ENCODE measurements around the gene CYP39A1.

The CYP39A1 gene, protein sequence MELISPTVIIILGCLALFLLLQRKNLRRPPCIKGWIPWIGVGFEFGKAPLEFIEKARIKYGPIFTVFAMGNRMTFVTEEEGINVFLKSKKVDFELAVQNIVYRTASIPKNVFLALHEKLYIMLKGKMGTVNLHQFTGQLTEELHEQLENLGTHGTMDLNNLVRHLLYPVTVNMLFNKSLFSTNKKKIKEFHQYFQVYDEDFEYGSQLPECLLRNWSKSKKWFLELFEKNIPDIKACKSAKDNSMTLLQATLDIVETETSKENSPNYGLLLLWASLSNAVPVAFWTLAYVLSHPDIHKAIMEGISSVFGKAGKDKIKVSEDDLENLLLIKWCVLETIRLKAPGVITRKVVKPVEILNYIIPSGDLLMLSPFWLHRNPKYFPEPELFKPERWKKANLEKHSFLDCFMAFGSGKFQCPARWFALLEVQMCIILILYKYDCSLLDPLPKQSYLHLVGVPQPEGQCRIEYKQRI

DNA sequence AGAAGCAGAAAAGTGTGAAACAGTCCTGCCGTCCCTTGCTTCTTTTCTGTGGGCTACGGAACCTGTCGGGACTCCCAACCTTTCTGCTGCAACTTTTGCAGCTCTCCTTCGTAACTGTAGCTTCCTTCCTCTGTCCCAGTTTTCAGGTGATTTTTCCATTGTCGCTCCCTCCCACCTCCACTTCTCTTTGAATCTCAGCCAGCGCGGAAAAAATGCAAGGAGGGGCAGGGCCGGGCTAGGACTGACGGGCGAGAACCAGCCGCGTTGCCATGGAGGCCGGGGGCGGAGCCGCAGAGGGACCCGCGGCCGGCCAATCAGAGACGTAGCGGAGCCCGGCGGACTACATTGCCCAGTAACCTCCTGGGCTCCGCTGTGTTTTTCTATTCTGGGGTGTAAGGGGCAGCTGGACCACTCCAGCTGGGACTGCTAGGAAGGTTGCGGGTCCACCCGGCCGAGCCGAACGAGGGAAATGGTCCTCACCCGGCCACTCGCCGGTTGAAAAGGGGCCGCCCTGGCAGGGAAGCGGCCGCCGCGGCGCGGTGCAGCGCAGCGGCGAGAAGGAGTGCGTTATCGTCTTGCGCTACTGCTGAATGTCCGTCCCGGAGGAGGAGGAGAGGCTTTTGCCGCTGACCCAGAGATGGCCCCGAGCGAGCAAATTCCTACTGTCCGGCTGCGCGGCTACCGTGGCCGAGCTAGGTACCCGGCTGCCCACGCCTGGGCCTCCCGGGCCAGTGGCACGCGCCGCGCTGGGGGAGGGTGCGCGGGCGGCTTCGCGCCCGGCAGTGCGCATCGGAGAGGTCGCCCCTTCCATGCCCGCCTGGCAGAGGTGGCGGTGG, at the start of gene CYP39A1, which contains the start of gene SLC25A27:
CYP39A1 (minus strand) TSS at position 216 of the 836 bp plus-strand sequence. CDS start 236 bp downstream, outside the sequence.
SLC25A27 (plus strand) TSS at position 373 of the 836 bp plus-strand sequence; CDS start at position 591, 218 bp downstream.
- DNase-seq: peak; percentile 84 to 89

DNA sequence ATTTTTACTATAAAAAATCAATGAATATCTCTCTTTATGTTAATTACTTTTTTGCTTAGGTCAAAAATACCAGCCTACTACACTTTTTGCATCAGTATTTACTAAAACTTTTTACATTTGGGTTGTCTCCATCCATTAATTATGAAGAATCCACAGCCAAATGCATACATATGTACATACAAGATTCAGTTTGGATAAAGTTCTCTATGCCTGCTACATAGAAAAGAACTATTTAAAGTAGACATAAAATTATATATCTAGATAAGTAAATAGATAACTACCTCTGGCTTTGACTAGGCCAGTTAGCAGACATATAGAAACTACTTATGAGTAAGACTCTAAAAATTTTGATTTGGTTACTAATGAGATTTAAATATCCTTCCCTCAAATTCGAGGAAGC, 47.4 kb upstream of the CYP39A1 start:
- no peak for DNase-seq

DNA sequence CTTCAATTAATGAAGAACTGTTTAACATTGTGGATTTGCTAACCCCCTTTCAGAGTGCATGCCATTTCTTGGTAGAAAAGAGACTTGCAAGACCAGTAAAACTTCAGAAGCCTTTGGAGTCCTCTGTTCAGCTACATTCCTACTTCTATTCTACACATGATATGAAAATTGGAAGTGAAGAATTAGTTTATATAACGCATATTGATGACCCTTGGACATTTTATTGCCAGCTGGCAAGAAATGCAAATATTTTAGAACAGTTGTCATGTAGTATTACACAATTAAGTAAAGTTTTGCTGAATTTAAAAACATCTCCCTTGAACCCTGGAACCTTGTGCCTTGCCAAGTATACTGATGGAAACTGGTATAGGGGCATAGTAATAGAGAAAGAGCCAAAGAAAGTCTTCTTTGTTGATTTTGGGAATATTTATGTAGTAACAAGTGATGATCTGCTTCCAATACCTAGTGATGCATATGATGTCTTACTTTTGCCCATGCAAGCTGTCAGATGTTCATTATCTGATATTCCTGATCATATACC, 38.4 kb upstream of the CYP39A1 start:
- DNase-seq: no peak

DNA sequence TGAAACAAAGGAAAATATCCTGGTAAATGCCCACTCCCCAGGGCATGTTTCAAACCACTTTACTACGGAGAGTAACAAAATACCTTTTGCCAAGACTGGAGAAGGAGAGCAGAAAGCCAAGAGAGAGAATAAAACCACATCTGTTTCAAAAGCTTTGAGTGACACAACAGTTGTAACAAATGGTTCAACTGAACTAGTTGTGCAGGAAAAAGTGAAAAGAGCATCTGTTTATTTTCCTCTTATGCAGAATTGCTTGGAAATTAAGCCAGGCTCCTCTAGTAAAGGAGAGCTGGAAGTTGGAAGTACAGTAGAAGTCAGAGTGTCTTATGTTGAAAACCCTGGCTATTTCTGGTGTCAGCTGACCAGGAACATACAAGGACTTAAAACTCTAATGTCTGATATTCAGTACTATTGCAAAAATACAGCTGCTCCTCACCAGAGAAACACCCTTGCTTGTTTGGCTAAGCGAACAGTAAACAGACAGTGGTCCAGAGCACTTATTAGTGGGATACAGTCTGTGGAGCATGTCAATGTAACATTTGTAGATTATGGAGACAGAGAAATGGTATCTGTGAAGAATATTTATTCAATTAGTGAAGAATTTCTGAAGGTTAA, 37.6 kb upstream of the CYP39A1 start:
- DNase-seq: no peak

DNA sequence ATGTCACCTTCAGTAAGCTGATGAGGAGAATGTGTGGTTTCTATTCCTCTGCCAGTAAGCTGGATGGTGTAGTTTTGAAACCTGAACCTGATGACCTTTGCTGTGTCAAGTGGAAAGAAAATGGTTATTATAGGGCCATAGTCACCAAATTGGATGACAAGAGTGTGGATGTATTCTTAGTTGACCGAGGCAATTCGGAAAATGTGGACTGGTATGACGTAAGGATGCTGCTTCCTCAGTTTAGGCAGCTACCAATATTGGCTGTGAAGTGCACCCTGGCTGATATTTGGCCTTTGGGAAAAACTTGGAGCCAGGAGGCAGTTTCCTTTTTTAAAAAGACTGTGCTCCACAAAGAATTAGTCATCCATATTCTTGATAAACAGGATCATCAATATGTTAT, 37.0 kb upstream of the CYP39A1 start:
- no peak for DNase-seq

DNA sequence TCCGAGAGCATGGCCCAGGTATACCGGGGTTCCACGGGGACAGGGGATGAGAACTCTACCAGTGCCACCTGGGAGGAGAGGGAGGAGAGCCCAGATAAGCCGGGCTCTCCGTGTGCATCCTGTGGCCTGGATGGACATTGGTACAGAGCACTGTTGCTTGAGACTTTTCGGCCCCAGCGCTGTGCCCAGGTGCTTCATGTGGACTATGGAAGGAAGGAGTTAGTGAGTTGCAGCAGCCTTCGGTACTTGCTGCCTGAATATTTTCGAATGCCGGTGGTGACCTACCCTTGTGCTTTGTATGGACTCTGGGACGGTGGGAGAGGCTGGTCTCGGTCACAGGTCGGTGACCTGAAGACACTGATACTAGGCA, 36.3 kb upstream of the CYP39A1 start:
- no peak for DNase-seq

DNA sequence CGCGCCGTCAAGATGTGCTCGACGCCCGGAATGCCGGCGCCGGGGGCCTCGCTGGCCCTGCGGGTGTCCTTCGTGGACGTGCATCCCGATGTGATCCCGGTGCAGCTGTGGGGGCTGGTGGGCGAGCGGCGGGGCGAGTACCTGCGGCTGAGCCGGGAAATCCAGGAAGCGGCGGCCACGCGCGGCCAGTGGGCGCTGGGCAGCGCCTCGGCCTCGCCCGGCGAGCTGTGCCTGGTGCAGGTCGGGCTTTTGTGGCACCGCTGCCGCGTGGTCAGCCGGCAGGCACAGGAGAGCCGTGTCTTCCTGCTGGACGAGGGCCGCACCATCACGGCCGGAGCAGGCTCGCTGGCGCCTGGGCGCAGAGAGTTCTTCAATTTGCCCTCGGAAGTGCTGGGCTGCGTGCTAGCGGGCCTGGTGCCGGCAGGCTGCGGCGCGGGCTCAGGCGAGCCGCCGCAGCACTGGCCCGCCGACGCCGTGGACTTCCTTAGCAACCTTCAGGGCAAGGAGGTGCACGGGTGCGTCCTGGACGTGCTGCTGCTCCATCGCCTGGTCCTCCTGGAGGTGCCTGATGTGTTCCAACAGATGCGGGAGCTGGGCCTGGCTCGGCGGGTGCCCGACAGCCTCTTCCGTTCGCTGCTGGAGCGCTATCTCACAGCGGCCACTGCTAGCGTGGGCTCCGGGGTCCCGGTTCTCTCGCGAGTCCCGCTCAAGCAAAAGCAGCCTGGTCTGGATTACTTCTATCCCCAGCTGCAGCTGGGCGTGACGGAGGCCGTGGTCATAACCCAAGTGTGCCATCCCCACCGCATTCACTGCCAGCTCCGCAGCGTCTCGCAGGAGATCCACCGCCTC, 35.7 kb upstream of the CYP39A1 start:
- DNase-seq: no peak

DNA sequence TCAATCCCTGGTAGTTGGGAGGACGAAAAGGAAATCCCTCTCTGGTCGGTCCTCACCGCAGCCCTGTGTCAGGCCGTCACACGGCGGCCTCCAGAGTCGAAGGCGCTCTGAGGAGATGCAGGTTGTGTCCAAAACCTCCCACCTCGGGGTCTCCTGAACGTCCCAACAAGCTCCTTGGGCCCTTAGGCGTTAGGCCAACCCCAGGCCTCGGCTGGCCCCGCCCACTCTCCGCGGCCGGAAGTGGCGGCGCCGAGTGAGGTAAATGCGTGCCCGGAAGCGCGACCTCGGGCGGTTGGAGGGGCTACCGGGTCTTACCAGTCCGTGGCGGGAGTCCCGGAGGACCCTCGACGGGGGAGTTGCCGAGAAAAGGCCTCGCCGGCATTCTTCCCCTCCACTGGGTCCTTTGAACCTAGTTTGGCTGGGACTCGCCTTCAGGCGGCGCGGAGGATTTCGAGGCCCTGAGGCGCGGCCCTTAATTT, 35.0 kb upstream of the CYP39A1 start, which contains the start of gene TDRD6:
TDRD6 (plus strand) TSS at position 267 of the 479 bp plus-strand sequence. CDS start 244 bp downstream, outside the sequence.
- DNase-seq: no peak

DNA sequence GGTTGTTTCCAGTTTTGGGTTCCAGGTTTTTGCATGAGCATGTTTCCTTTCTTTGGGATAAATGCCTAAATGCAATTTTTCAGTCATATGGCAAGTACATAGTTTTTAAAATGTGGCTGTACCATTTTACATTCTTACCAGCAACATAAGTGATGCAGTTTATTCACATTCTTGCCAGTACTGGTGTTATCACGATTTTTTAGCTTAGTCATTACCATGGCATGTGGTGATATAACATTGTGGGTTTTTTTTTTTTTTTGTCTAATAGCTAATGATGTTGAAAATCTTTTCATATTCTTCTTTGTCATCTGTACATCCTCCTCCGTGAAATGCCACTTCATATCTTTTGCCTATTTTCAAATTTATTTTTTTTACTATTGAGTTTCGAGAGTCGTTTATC, 32.2 kb upstream of the CYP39A1 start:
- DNase-seq: no peak

DNA sequence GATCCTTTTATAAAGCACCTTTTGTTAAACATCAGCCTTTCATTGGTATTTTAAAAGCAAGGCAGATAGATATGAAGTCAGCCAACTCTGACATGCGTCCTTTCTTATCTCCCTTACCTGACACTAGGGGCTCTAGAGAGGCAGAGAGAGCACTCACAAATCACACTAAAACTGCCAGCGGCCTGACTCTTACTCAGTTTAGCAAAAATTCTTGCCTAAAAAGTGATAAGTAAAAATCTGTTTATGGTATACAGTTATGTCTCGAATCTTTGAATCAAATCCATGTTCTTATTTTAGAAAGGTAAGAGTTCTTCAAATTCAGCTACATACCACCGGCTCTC, 24.7 kb upstream of the CYP39A1 start:
- no peak for DNase-seq

DNA sequence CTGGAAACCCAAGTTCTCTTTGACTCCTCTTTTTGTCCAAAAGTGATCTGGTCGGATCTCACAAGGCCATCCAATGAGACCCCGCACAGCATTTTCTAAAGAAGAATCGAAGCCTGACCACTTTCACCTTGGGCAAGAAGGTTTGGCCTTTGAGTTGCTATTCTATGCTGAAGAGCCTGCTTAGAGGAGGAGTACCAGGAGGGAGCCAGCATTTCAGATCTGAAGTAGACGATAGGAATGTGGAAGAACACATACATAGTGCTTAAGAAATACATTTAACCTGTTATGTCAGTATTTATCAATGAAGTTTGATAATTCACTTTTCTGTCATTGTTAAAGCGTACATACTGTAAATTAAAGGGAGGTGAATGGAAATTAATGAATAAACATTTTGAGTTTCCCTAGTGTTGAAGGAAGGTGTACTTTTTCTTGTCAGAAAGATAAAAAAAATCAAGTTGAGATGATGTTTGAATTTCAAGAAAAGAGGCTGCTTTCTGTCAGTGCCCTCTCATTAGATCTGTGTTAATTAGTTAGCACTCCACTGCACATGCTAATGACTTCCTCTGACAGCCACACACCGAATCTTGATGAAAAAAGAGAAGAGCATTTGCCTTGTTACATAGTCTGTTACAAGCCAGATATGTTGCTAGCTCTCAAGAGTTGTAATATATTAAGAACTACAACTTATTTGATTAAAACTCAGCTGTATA, 24.1 kb upstream of the CYP39A1 start:
- no peak for DNase-seq

DNA sequence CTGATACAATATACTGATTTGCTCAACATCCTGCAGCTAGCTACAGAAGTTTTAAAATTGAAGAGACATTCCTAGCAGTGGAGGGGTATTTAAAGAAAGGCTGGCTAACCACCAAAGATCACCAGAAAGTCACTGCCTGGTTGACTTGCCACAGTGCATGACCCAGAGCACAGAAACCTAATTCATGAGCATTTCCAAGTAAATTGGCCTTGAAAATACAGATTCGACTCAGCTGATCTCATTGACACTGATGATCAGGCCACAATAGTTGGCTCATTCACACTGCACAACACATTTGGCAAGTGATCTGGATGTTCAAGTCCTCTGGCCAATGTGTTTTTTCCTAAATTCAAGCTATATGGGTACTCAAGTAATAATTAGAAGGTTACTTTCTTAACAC, 21.8 kb upstream of the CYP39A1 start:
- DNase-seq: no peak

DNA sequence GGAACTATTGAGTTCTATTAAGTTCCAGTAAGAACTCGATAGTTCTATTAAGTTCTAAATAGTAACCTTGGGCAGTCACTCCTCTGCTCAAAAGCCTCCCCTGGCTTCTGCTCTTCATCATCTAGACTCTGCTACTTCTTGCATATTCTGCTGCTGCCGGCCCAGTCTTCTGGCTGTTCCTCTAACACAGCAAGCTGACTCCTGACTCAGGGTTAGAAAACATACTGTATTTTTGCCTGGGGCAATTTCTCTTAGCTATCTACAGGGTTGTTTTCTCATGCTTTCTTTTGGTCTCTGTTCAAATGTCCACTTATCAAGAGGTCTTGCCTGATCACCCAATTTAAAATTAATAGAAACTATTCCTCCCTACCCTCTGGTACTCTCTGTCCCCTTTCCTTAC, 14.8 kb upstream of the CYP39A1 start:
- no peak for DNase-seq

DNA sequence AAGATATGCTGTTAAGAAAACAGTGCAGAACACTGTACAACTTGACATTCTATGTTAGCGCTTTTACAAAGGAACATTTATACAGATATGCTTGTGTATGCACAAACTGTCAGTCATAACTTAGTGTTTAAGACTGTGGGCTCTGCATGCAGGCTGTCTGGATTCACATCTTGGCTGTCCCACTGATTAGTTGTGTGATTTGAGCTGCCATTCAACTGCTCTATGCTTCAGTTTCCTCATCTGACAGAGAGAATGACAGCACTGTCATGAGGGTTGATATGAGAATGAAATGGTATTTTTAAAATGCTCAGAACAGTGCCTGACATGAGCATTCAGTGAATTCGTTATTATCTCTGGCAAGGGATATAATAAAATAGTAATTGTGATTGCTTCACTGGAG, 8.9 kb upstream of the CYP39A1 start:
- no peak for DNase-seq

DNA sequence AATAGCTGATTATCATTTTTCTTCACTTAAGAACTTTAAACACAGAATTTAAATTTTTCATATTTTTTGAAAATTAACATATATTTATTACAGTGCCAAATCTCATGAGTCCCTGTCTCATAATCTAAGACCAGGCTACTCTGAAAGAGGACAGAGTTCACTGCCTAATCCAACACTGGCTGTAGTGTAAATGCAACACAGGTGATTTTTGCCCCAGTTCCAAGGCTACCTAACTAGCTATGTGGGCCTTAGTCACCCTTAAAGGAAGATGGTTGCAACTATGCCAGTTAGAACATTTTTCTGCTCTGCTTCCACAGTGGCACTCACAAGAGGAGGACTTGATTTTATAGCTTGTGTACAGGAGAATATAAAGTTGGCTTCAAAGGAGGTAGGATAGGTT, 5.0 kb upstream of the CYP39A1 start:
- no peak for DNase-seq

DNA sequence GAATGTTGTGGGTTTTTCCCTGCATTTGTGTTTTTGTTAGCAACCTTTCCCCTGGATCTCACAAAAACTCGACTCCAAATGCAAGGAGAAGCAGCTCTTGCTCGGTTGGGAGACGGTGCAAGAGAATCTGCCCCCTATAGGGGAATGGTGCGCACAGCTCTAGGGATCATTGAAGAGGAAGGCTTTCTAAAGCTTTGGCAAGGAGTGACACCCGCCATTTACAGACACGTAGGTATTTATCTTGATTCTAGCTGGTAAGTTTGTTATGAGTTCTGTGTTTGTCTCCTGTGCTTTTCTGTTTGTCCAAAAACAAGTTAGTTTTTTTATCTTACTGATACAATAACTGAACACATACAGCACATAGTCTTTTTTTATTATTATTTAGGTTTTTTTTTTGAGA, 3.2 kb upstream of the CYP39A1 start:
- no peak for DNase-seq

DNA sequence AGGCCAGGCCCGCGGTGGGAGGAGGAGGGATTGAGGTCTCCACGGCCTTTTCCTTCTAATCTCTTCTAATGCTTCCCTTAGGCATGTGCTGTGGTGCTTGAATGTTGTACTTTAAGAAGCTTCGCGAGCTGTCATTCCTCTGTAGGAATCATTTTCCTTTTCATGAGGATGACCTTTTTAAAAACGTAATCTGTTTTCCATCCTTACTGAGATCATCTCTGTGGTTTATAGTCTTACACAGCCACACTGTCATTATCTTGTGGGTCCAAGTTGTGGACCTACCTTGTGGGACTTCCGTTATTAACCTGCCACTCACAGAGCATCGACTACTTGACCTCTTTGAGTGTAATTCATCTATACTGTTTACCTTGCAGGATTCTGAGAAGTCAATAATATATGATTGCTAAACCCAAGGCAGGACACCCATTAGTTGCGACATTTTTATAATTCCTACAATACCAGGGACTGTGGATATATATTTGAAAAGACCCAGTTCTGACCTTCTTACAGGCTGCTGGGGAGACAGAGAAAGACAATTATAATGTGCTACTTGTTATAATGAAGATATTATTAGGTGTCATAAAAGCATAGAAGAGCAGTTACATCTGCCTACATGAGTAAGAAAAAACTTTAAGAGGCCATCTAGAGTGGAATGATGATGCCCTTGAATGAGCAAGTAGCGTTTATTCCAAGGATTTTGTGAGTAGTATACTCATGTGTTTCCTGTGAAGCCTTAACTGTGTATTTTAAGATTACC, 999 bp upstream of the CYP39A1 start:
- DNase-seq: no peak

DNA sequence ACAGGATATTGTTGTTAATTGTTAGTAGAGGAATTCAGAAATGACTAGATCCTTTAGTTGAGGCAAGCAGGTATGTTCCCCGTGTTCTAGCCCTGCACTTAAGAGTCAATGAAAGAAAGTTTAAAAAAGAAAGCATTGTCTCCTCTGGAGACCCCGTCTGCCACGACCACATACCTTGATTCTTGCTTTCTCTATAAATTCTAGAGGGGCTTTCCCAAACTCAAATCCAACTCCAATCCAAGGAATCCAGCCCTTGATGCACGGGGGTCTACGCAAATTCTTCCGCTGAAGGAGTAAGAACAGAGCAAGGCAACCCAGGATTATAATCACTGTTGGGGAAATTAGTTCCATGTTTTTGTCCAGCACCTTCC, 401 bp downstream of the CYP39A1 start:
- DNase-seq: no peak

DNA sequence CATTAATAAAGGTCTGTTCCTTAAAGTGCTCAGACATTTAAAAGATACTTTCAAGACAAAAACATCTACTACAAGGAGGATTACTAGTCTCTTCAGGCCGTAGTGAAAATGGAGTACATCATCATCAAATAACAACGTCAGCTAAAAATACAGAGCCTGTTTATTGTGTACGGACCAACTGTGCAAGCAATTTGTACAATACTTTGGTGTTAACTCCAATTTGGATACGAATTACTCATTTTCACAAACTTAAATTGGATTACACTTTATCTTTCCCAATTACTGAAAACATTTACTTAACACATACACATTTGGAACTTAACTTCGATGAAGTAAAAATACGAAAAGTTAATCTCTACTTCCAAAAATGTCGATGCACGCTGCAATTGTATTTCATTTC, 802 bp downstream of the CYP39A1 start:
- no peak for DNase-seq

DNA sequence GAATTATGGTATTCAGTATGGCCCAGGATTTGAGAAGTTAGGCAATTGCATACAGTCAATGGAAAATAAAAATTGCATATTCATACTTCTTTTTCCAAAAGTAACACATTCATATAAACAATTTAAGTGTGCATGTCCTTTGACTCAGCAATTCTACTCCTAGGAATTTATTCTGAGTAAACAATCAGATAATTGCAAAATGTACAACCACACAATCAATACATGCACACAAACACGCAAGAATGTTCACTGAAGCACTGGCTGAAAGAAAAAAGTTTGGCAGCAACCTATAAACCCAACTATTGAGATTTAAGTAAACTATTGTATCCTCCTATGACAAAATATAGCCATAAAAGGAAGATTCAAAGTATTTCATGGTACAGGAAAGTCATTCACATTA, 1.6 kb downstream of the CYP39A1 start:
- no peak for DNase-seq

Measured in stimulated activated CD4-positive, alpha-beta T cell treated with anti-CD3 and anti-CD28 coated beads, Interleukin-2, amount 100 ng/mL, for 24 hours (primary cell).